HepG2 (cell line): Measurements from ENCODE around the gene PLRG1. TPM values are rescaled to one million over a fixed set of nuclear protein-coding genes. Genes with fewer than 3 reads are reported as not detected.

Source experiments
- ERF ChIP-seq: IDR thresholded peaks from 2 replicates; pipeline ENCODE4 v1.6.1; 2018; ENCODE audit warnings: missing biosample characterization, missing genetic modification reagents
- KMT2B ChIP-seq: IDR thresholded peaks from 2 replicates; pipeline ENCODE4 v1.6.1; 2016; ENCODE audit warnings: missing genetic modification reagents, missing compliant biosample characterization
- MNT ChIP-seq: fragments of 450-650 bp; IDR thresholded peaks from 2 replicates; pipeline ENCODE4 v1.6.1; 2016
- PBX2 ChIP-seq: IDR thresholded peaks from 2 replicates; pipeline ENCODE4 v1.6.1; 2016; ENCODE audit warnings: control low read depth
- RARG ChIP-seq: sonication (generic); formaldehyde crosslinking; IDR thresholded peaks from 2 replicates; pipeline ENCODE4 v1.4.0; 2020; ENCODE audit warnings: low read depth, mild to moderate bottlenecking, missing genetic modification reagents
- THYN1 ChIP-seq: sonication (generic); formaldehyde crosslinking; IDR thresholded peaks from 2 replicates; pipeline ENCODE4 v1.8.1; 2023; ENCODE audit warnings: low read depth, mild to moderate bottlenecking, moderate library complexity, missing genetic modification reagents, borderline replicate concordance
- ZBTB38 ChIP-seq: sonication (generic); formaldehyde crosslinking; IDR thresholded peaks from 2 replicates; pipeline ENCODE4 v1.5.1; 2020; ENCODE audit warnings: mild to moderate bottlenecking, missing genetic modification reagents
- ZKSCAN1 ChIP-seq: fragments of 150-350 bp; IDR thresholded peaks from 2 replicates; pipeline ENCODE4 v1.6.1; 2014; ENCODE audit warnings: low read length
- ZNF180 ChIP-seq: sonication (generic); formaldehyde crosslinking; IDR thresholded peaks from 2 replicates; pipeline ENCODE4 v1.4.0; 2020; ENCODE audit warnings: low read depth, missing genetic modification reagents, borderline replicate concordance
- ZNF468 ChIP-seq: sonication (generic); formaldehyde crosslinking; IDR thresholded peaks from 2 replicates; pipeline ENCODE4 v1.8.0; 2022; ENCODE audit warnings: mild to moderate bottlenecking, moderate library complexity, missing genetic modification reagents
- ZNF7 ChIP-seq: IDR thresholded peaks from 2 replicates; pipeline ENCODE4 v1.6.1; 2016; ENCODE audit warnings: missing biosample characterization, missing genetic modification reagents
- ZNF775 ChIP-seq: sonication (generic); formaldehyde crosslinking; IDR thresholded peaks from 2 replicates; pipeline ENCODE4 v1.4.0; 2020; ENCODE audit warnings: missing genetic modification reagents, mild to moderate bottlenecking, moderate library complexity, borderline replicate concordance
- ZNF777 ChIP-seq: sonication (generic); formaldehyde crosslinking; IDR thresholded peaks from 2 replicates; pipeline ENCODE4 v1.4.0; 2020; ENCODE audit warnings: missing genetic modification reagents
- polyA plus RNA-seq, 8 experiments: library from polyadenylated mRNA; depleted of rRNA in 3 of 8; stranded (reverse) in 7 of 8; unstranded in 1 of 8; fragments of >200 nt; fragmentation: Illumina TruSeq in 4 of 8; extraction: Trizol in 4 of 8; gene quantifications; 2 replicates each; pipeline versions ENCODE4 v1.2.1 to v1.2.3, GENCODE V29; 2011 to 2016; ENCODE audit warnings: low read depth in 4 of 8, missing spikeins in 1 of 8, mixed read lengths in 1 of 8; ENCODE audit not compliant: insufficient read depth in 1 of 8
- total RNA-seq, 5 experiments: library from RNA; depleted of rRNA; stranded (reverse); fragments of >200 nt; fragmentation: Illumina TruSeq; extraction: Trizol; gene quantifications; 2 replicates each; pipeline ENCODE4 v1.2.3, GENCODE V29; 2016; ENCODE audit warnings: low read depth in 1 of 5
- TF ChIP-seq, protein P1 (sequence below), 2 experiments: fragments of 450-650 bp in 1 of 2; sonication (generic) in 1 of 2; formaldehyde crosslinking in 1 of 2; IDR thresholded peaks; 2 replicates each; pipeline versions ENCODE4 v1.6.1 to v1.8.0; 2016 to 2022; ENCODE audit warnings: antibody characterized with exemption in 1 of 2, mild to moderate bottlenecking in 1 of 2, missing genetic modification reagents in 1 of 2
- TF ChIP-seq, protein P2 (sequence below): sonication (generic); formaldehyde crosslinking; IDR thresholded peaks from 2 replicates; pipeline ENCODE4 v1.8.0; 2022; ENCODE audit warnings: missing genetic modification reagents, mild to moderate bottlenecking, inconsistent platforms, borderline replicate concordance
- TF ChIP-seq, protein P3 (sequence below): IDR thresholded peaks from 2 replicates; pipeline ENCODE4 v1.6.1; 2016; ENCODE audit warnings: mild to moderate bottlenecking

The PLRG1 gene
- total and polyA plus RNA-seq, 2 of the 13 experiments (the other 11 are each of a cell fraction or from before 2014, with no cell fraction given), result 77.3 to 110 TPM

GRCh38 chr4:154577324-154577723, 27.1 kb upstream of the PLRG1 start (continued):
- peak; percentile 61; the same call in 1 of the 2 replicates for TF ChIP-seq ZNF775 (CRISPR knock-in tag)
- TF ChIP-seq MNT, result no peak
- no peak for TF ChIP-seq ZNF777 (CRISPR knock-in tag)
- no peak for TF ChIP-seq ZNF7 (CRISPR knock-in tag)
- TF ChIP-seq ZKSCAN1, result no peak
- no peak for TF ChIP-seq ZNF468 (CRISPR knock-in tag)
- TF ChIP-seq ZNF180 (CRISPR knock-in tag), result no peak
- peak; percentile 22; the same call in 1 of the 2 replicates for TF ChIP-seq KMT2B (CRISPR knock-in tag)
- no peak for TF ChIP-seq THYN1 (CRISPR knock-in tag)
- TF ChIP-seq PBX2 (CRISPR knock-in tag), result no peak
- no peak for TF ChIP-seq RARG
- TF ChIP-seq, protein P1, sequence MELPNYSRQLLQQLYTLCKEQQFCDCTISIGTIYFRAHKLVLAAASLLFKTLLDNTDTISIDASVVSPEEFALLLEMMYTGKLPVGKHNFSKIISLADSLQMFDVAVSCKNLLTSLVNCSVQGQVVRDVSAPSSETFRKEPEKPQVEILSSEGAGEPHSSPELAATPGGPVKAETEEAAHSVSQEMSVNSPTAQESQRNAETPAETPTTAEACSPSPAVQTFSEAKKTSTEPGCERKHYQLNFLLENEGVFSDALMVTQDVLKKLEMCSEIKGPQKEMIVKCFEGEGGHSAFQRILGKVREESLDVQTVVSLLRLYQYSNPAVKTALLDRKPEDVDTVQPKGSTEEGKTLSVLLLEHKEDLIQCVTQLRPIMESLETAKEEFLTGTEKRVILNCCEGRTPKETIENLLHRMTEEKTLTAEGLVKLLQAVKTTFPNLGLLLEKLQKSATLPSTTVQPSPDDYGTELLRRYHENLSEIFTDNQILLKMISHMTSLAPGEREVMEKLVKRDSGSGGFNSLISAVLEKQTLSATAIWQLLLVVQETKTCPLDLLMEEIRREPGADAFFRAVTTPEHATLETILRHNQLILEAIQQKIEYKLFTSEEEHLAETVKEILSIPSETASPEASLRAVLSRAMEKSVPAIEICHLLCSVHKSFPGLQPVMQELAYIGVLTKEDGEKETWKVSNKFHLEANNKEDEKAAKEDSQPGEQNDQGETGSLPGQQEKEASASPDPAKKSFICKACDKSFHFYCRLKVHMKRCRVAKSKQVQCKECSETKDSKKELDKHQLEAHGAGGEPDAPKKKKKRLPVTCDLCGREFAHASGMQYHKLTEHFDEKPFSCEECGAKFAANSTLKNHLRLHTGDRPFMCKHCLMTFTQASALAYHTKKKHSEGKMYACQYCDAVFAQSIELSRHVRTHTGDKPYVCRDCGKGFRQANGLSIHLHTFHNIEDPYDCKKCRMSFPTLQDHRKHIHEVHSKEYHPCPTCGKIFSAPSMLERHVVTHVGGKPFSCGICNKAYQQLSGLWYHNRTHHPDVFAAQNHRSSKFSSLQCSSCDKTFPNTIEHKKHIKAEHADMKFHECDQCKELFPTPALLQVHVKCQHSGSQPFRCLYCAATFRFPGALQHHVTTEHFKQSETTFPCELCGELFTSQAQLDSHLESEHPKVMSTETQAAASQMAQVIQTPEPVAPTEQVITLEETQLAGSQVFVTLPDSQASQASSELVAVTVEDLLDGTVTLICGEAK (IDR thresholded peaks at IDR 0.05), result no peak
- TF ChIP-seq, protein P1 (CRISPR knock-in tag; IDR thresholded peaks at IDR 0.05), result no peak; the same call in 1 of the 2 replicates
- TF ChIP-seq ZBTB38, result no peak
- TF ChIP-seq, protein P2, sequence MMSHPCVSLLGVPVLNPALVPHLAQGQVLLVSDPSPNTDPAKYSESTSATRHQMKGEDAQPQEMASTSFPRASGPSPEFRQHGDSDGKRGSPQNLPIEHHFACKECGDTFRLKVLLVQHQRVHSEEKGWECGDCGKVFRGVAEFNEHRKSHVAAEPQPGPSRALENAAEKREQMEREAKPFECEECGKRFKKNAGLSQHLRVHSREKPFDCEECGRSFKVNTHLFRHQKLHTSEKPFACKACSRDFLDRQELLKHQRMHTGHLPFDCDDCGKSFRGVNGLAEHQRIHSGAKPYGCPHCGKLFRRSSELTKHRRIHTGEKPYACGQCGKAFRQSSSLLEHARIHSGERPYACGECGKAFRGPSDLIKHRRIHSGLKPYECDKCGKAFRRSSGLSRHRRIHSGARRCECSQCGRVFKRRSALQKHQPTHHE, result no peak
- TF ChIP-seq ERF, result peak; percentile 79
- TF ChIP-seq, protein P3, sequence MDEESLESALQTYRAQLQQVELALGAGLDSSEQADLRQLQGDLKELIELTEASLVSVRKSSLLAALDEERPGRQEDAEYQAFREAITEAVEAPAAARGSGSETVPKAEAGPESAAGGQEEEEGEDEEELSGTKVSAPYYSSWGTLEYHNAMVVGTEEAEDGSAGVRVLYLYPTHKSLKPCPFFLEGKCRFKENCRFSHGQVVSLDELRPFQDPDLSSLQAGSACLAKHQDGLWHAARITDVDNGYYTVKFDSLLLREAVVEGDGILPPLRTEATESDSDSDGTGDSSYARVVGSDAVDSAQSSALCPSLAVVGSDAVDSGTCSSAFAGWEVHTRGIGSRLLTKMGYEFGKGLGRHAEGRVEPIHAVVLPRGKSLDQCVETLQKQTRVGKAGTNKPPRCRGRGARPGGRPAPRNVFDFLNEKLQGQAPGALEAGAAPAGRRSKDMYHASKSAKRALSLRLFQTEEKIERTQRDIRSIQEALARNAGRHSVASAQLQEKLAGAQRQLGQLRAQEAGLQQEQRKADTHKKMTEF (CRISPR knock-in tag), result peak; percentile 81
